Activated naive CD8-positive, alpha-beta T cell treated with anti-CD3 and anti-CD28 coated beads for 36 hours (primary cell): Measurements from ENCODE around the gene KRT79. TPM values are rescaled to one million over a fixed set of nuclear protein-coding genes. Genes with fewer than 3 reads are reported as not detected.

Experiments
- DNase-seq: peaks from one replicate; pipeline ENCODE4 v3.0.0; 2021
- H3K27ac Mint-ChIP-seq: one replicate; pipeline ENCODE4 v1.8.0; 2022; ENCODE audit warnings: mild to moderate bottlenecking, moderate library complexity, mixed read lengths
- H3K27me3 Mint-ChIP-seq: one replicate; pipeline ENCODE4 v1.8.0; 2022; ENCODE audit warnings: mild to moderate bottlenecking, mixed read lengths
- H3K36me3 Mint-ChIP-seq: one replicate; pipeline ENCODE4 v1.8.0; 2021; ENCODE audit warnings: mild to moderate bottlenecking, mixed read lengths
- H3K4me1 Mint-ChIP-seq: one replicate; pipeline ENCODE4 v1.8.0; 2021; ENCODE audit warnings: mixed read lengths
- H3K4me3 Mint-ChIP-seq: one replicate; pipeline ENCODE4 v1.8.0; 2022; ENCODE audit warnings: mild to moderate bottlenecking, moderate library complexity, mixed read lengths
- H3K9me3 Mint-ChIP-seq: one replicate; pipeline ENCODE4 v1.8.0; 2022; ENCODE audit warnings: mixed read lengths
- total RNA-seq, 2 experiments: library from RNA; stranded (reverse); gene quantifications; one replicate each; pipeline ENCODE4 v1.2.3, GENCODE V29; 2021

KRT79 gene
- total RNA-seq, 2 experiments from 2014 or later: 0.95 to 0.96 TPM

- peaks cover 4% of the 10 kb centered on the region for H3K27me3 Mint-ChIP-seq
- H3K4me3 Mint-ChIP-seq: no peak overlapping the region
- H3K9me3 Mint-ChIP-seq: no peaks in the 10 kb centered on the region
- H3K36me3 Mint-ChIP-seq: no peaks in the 10 kb centered on the region
- DNase-seq: no peak
- H3K4me1 Mint-ChIP-seq: peaks cover 2% of the 10 kb centered on the region
- no peak overlapping the region for H3K27ac Mint-ChIP-seq
Observed at GRCh38 chr12:52847335-52848102, 13.4 kb upstream of the KRT79 start.

GRCh38 chr12:52846356-52846970 lies 12.4 kb upstream of the KRT79 start:
- peaks cover 8% of the 10 kb centered on the region for H3K4me1 Mint-ChIP-seq
- H3K4me3 Mint-ChIP-seq: no peak overlapping the region
- no peak for DNase-seq
- H3K27me3 Mint-ChIP-seq: no peaks in the 10 kb centered on the region
- H3K9me3 Mint-ChIP-seq: no peaks in the 10 kb centered on the region
- no peak overlapping the region for H3K27ac Mint-ChIP-seq
- H3K36me3 Mint-ChIP-seq: no peaks in the 10 kb centered on the region

GRCh38 chr12:52845946-52846345 lies 11.8 kb upstream of the KRT79 start:
- H3K9me3 Mint-ChIP-seq: no peaks in the 10 kb centered on the region
- H3K4me1 Mint-ChIP-seq: peaks cover 8% of the 10 kb centered on the region
- DNase-seq: no peak
- H3K27ac Mint-ChIP-seq: no peak overlapping the region
- H3K27me3 Mint-ChIP-seq: no peaks in the 10 kb centered on the region
- no peaks in the 10 kb centered on the region for H3K36me3 Mint-ChIP-seq
- no peak overlapping the region for H3K4me3 Mint-ChIP-seq

GRCh38 chr12:52844386-52844785 lies 10.3 kb upstream of the KRT79 start:
- no peaks in the 10 kb centered on the region for H3K36me3 Mint-ChIP-seq
- no peak for DNase-seq
- H3K27ac Mint-ChIP-seq: no peak overlapping the region
- H3K4me3 Mint-ChIP-seq: no peak overlapping the region
- peaks cover 8% of the 10 kb centered on the region for H3K4me1 Mint-ChIP-seq
- no peaks in the 10 kb centered on the region for H3K27me3 Mint-ChIP-seq
- no peaks in the 10 kb centered on the region for H3K9me3 Mint-ChIP-seq

- no peak overlapping the region for H3K27ac Mint-ChIP-seq
- H3K9me3 Mint-ChIP-seq: no peaks in the 10 kb centered on the region
- H3K4me3 Mint-ChIP-seq: no peak overlapping the region
- H3K36me3 Mint-ChIP-seq: no peaks in the 10 kb centered on the region
- H3K4me1 Mint-ChIP-seq: peaks cover 47% of the 10 kb centered on the region
- DNase-seq: no peak
- H3K27me3 Mint-ChIP-seq: no peaks in the 10 kb centered on the region
Observed at GRCh38 chr12:52839436-52840105, 5.5 kb upstream of the KRT79 start.

GRCh38 chr12:52838609-52839435 lies 4.7 kb upstream of the KRT79 start:
- Mint-ChIP-seq H3K27me3 (no peaks in the 10 kb centered on the region), H3K27ac (no peak overlapping the region), H3K36me3 (no peaks in the 10 kb centered on the region), H3K4me1 (peaks cover 46% of the 10 kb centered on the region), H3K9me3 (no peaks in the 10 kb centered on the region), H3K4me3 (no peak overlapping the region)
- no peak for DNase-seq

GRCh38 chr12:52837781-52838608 lies 3.9 kb upstream of the KRT79 start:
- no peak for DNase-seq
- Mint-ChIP-seq H3K36me3 (no peaks in the 10 kb centered on the region), H3K27ac (peak overlapping the region; percentile 89), H3K9me3 (no peaks in the 10 kb centered on the region), H3K4me1 (peaks cover 45% of the 10 kb centered on the region), H3K27me3 (no peaks in the 10 kb centered on the region), H3K4me3 (no peak overlapping the region)

GRCh38 chr12:52837413-52837741 lies 3.3 kb upstream of the KRT79 start:
- H3K9me3 Mint-ChIP-seq: no peaks in the 10 kb centered on the region
- H3K4me3 Mint-ChIP-seq: peak overlapping the region; percentile 35
- DNase-seq: peak; percentile 7
- no peaks in the 10 kb centered on the region for H3K36me3 Mint-ChIP-seq
- H3K27ac Mint-ChIP-seq: peak overlapping the region; percentile 89
- H3K27me3 Mint-ChIP-seq: no peaks in the 10 kb centered on the region
- H3K4me1 Mint-ChIP-seq: peaks cover 43% of the 10 kb centered on the region

- DNase-seq: no peak
- H3K4me3 Mint-ChIP-seq: peak overlapping the region; percentile 51
- H3K36me3 Mint-ChIP-seq: no peaks in the 10 kb centered on the region
Observed at GRCh38 chr12:52836491-52837412, 2.6 kb upstream of the KRT79 start.

GRCh38 chr12:52836042-52836466 lies 1.9 kb upstream of the KRT79 start:
- H3K36me3 Mint-ChIP-seq: no peaks in the 10 kb centered on the region
- H3K9me3 Mint-ChIP-seq: no peaks in the 10 kb centered on the region
- no peaks in the 10 kb centered on the region for H3K27me3 Mint-ChIP-seq
- H3K4me3 Mint-ChIP-seq: peak overlapping the region; percentile 51
- H3K27ac Mint-ChIP-seq: peak overlapping the region; percentile 89
- peaks cover 39% of the 10 kb centered on the region for H3K4me1 Mint-ChIP-seq
- DNase-seq: peak; percentile 82

More at GRCh38 chr12:52836491-52837412, 2.6 kb upstream of the KRT79 start:
- H3K27me3 Mint-ChIP-seq: no peaks in the 10 kb centered on the region
- H3K27ac Mint-ChIP-seq: peak overlapping the region; percentile 89
- peaks cover 39% of the 10 kb centered on the region for H3K4me1 Mint-ChIP-seq
- no peaks in the 10 kb centered on the region for H3K9me3 Mint-ChIP-seq

GRCh38 chr12:52835271-52836041 lies 1.3 kb upstream of the KRT79 start:
- Mint-ChIP-seq H3K4me3 (peak overlapping the region; percentile 5), H3K9me3 (no peaks in the 10 kb centered on the region), H3K36me3 (no peaks in the 10 kb centered on the region), H3K27me3 (no peaks in the 10 kb centered on the region), H3K4me1 (peaks cover 40% of the 10 kb centered on the region), H3K27ac (peak overlapping the region; percentile 89)
- peak; percentile 26 for DNase-seq

GRCh38 chr12:52834727-52835001 lies 553 bp upstream of the KRT79 start:
- H3K27me3 Mint-ChIP-seq: no peaks in the 10 kb centered on the region
- DNase-seq: no peak
- H3K27ac Mint-ChIP-seq: peak overlapping the region; percentile 39
- H3K4me1 Mint-ChIP-seq: peaks cover 40% of the 10 kb centered on the region
- H3K4me3 Mint-ChIP-seq: no peak overlapping the region
- no peaks in the 10 kb centered on the region for H3K36me3 Mint-ChIP-seq
- no peaks in the 10 kb centered on the region for H3K9me3 Mint-ChIP-seq
